HEK293 (cell line): Measurements from ENCODE around the gene UBXN4.

ENCODE experiments used
- BCL11A ChIP-seq: fragments of 450-650 bp; formaldehyde crosslinking; IDR thresholded peaks from 2 replicates; pipeline ENCODE4 v1.5.1; 2016; ENCODE audit warnings: low read depth, missing biosample characterization, missing genetic modification characterization
- MEIS1 ChIP-seq: sonication (generic); formaldehyde crosslinking; IDR thresholded peaks from 2 replicates; pipeline ENCODE4 v1.8.1; 2022; ENCODE audit warnings: missing genetic modification reagents, mild to moderate bottlenecking, borderline replicate concordance
- ZNF121 ChIP-seq: fragments of 450-650 bp; formaldehyde crosslinking; IDR thresholded peaks from 2 replicates; pipeline ENCODE4 v1.5.1; 2016; ENCODE audit warnings: missing biosample characterization, missing genetic modification characterization
- ZNF623 ChIP-seq: fragments of 450-650 bp; formaldehyde crosslinking; IDR thresholded peaks from 2 replicates; pipeline ENCODE4 v1.5.1; 2016; ENCODE audit warnings: missing biosample characterization, missing genetic modification characterization

DNA sequence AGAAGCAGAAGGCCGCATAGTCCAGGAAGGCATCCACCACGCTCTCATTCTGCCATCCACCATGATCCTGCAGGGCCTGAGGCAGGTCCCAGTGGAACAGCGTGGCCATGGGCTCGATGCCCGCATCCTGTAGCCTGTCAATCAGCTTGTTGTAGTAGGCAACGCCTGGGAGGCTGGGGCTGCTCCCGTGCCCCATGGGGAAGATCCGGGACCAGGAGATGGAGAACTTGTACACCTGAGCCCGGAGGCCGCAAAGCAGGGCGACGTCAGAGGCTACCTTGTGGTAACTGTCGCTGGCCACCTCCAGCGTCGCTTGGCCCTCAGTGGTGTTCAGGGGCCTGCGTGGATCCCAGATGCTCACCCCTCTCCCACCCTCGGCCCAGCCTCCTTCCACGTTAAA is 75.8 kb downstream of the UBXN4 start:
- TF ChIP-seq ZNF121 (no peak), MEIS1 (no peak), BCL11A (no peak), ZNF623 (tag by site-specific recombination) (no peak)
